Astrocyte of the cerebellum (primary cell): ENCODE measurements around the gene EFCAB11.

Experiments
- DNase-seq: peaks from one replicate; pipeline ENCODE4 v3.0.0-alpha.2; 2011; ENCODE audit warnings: low read depth
- H3K4me3 ChIP-seq: 2 replicates; pipeline ENCODE4 v1.5.1; 2011; ENCODE audit warnings: mild to moderate bottlenecking, low read depth, low read length, moderate library complexity
- in situ Hi-C: cut with HindIII; loops from 2 replicates; pipeline ENCODE4 v1.10.0; 2017; ENCODE audit warnings: low sequenced_read_pairs
- TF ChIP-seq, protein P1 (sequence below): IDR thresholded peaks from 2 replicates; pipeline ENCODE4 v1.5.1; 2012; ENCODE audit warnings: low read length, low read depth, moderate library complexity, mild to moderate bottlenecking; ENCODE audit errors: missing control alignments

The EFCAB11 gene

GRCh38 chr14:89926694-89927093, 27.8 kb downstream of the EFCAB11 start:
- DNase-seq = no peak
- no peak overlapping the region for H3K4me3 ChIP-seq
- in situ Hi-C loops = no loop called here
- TF ChIP-seq, protein P1, sequence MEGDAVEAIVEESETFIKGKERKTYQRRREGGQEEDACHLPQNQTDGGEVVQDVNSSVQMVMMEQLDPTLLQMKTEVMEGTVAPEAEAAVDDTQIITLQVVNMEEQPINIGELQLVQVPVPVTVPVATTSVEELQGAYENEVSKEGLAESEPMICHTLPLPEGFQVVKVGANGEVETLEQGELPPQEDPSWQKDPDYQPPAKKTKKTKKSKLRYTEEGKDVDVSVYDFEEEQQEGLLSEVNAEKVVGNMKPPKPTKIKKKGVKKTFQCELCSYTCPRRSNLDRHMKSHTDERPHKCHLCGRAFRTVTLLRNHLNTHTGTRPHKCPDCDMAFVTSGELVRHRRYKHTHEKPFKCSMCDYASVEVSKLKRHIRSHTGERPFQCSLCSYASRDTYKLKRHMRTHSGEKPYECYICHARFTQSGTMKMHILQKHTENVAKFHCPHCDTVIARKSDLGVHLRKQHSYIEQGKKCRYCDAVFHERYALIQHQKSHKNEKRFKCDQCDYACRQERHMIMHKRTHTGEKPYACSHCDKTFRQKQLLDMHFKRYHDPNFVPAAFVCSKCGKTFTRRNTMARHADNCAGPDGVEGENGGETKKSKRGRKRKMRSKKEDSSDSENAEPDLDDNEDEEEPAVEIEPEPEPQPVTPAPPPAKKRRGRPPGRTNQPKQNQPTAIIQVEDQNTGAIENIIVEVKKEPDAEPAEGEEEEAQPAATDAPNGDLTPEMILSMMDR = no peak

- in situ Hi-C loops = loop anchor here (25.0 kb wide), 1 partner anchor 887 kb away; no protein-coding TSS in a partner anchor
- TF ChIP-seq, protein P1 = no peak
- no peak for DNase-seq
- H3K4me3 ChIP-seq = no peak overlapping the region
These were observed 30.3 kb downstream of the EFCAB11 start for GRCh38 chr14:89924268-89924667.

DNA sequence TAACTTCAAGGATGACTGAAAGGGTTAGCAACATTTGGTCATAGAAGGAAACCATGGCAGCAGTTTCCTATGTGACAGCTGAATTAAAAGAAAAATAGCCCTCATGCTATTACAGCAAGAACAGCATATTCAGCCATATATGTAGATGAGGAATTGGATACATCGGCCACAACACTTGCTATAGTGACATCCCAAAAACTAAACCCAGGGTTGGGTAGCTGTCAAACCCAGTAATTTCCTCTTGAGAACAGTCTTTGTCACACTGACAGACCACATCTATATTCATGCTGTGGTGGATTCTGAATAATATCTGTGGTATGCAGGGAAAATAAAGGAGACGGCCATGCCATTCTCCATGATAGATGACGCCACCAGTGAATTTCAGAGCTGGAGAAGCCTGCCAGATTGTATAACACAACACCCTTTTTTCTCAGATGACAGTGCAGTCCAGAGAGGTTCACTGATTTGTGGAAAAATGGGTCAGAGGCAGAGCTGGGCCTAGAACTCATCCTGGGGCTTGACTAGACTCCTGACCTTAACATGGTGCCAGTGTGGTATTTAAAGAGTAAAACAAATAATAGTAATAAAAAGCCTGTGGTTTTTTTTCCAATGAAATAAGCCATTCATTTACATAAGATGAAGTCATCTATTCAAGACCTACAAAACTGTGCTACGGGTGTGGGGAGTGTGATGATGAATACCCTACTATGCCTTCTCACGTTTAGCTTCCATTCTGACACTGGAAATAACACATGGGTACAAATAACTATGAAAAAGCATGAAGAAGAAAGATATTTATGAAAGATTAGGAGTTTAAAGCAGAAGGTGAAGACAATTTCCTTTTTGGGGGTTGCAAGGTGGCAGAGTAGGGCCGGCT, 32.3 kb downstream of the EFCAB11 start:
- DNase-seq = peak; percentile 88
- in situ Hi-C loops = loop anchor here (25.0 kb wide), 1 partner anchor 885 kb away; no protein-coding TSS in a partner anchor
- TF ChIP-seq, protein P1 = no peak
- no peak overlapping the region for H3K4me3 ChIP-seq

GRCh38 chr14:89921346-89921745, 33.2 kb downstream of the EFCAB11 start:
- in situ Hi-C loops = loop anchor here (25.0 kb wide), 1 partner anchor 884 kb away; no protein-coding TSS in a partner anchor

DNA sequence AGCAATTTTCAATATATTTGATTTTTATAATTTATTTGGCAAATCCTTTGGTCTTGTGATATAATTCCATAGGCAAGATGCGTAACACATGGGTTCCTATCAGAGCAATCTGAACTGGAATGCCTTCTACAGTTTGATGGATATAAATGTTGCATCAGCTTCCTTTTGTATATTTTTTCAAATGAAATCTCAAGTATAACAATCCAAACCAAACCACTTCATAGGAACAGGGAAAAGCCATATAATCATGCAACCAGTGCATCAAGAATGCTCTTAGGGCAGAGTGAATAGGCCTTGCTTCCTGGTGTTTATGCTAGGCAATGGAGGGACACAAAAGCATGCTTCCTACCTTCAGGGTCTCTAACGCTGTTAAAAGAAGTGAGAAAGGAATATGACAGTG, 34.5 kb downstream of the EFCAB11 start:
- in situ Hi-C loops = loop anchor here (25.0 kb wide), 1 partner anchor 883 kb away; no protein-coding TSS in a partner anchor
- TF ChIP-seq, protein P1 = no peak
- DNase-seq = no peak

More at GRCh38 chr14:89921346-89921745, 33.2 kb downstream of the EFCAB11 start:
- H3K4me3 ChIP-seq = no peak overlapping the region
- no peak for DNase-seq
- TF ChIP-seq, protein P1 = no peak

DNA sequence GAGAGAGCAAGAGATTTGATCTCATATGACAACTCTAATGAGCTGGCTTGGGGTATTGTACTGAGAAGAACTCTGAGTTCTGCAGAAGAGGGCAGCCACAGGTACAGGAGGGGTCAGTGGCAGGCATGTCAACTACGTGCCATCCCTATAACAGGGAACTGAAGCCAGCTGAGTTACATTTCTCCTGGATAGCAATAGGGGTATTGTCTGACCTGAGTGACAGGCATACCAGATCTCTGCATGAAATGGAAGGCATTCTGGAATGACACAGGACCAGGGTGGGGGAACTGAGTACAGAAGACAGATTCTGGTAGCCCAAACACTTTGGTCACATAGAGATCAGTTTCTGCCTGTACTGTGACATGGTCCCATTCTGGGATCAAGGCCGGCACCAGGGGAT, 35.8 kb downstream of the EFCAB11 start:
- in situ Hi-C loops = loop anchor here (25.0 kb wide), 1 partner anchor 881 kb away; no protein-coding TSS in a partner anchor
- no peak for DNase-seq
- H3K4me3 ChIP-seq = no peak overlapping the region
- TF ChIP-seq, protein P1 = no peak

More for the DNA sequence above, 34.5 kb downstream of the EFCAB11 start:
- no peak overlapping the region for H3K4me3 ChIP-seq
